Lung (tissue), 12 donors: ENCODE results near the gene NLN. TPM values are rescaled to one million over a fixed set of nuclear protein-coding genes. Genes with fewer than 3 reads are reported as not detected.

Experiments
- ATAC-seq: fragments of 200-7000 bp; cut with Tn5 transposase; one replicate; pipeline ENCODE4 v1.9.1; 2020; ENCODE audit warnings: moderate number of reproducible peaks; ENCODE audit not compliant: insufficient read depth, low FRiP score
- DNase-seq, 3 donors: peaks; one replicate each; pipeline ENCODE4 v3.0.0-alpha.2; 2013 to 2017
- H3K27ac ChIP-seq, 2 donors: one replicate each; pipeline ENCODE4 v1.5.1; 2013; ENCODE audit warnings: mild to moderate bottlenecking in 2 of 2, moderate library complexity in 2 of 2, control low read depth in 1 of 2, inconsistent platforms in 1 of 2, low read depth in 1 of 2, low read length in 1 of 2
- H3K27me3 ChIP-seq, 3 donors: one replicate each; pipeline ENCODE4 v1.5.1; 2013; ENCODE audit warnings: low read length in 2 of 3; ENCODE audit not compliant: control insufficient read depth in 3 of 3, insufficient read depth in 3 of 3
- H3K36me3 ChIP-seq, 4 donors: one replicate each; pipeline ENCODE4 v1.5.1; 2013; ENCODE audit warnings: low read length in 4 of 4, mild to moderate bottlenecking in 1 of 4, moderate library complexity in 1 of 4; ENCODE audit not compliant: control insufficient read depth in 4 of 4, insufficient read depth in 4 of 4
- H3K4me1 ChIP-seq, 5 donors: one replicate each; pipeline ENCODE4 v1.5.1; 2013; ENCODE audit warnings: low read length in 5 of 5, mild to moderate bottlenecking in 2 of 5, moderate library complexity in 1 of 5; ENCODE audit not compliant: control insufficient read depth in 5 of 5, insufficient read depth in 5 of 5
- H3K4me3 ChIP-seq: one replicate; pipeline ENCODE4 v1.5.1; 2013; ENCODE audit warnings: mild to moderate bottlenecking, control low read depth, moderate library complexity
- H3K9ac ChIP-seq, 2 donors: one replicate each; pipeline ENCODE4 v1.5.1; 2013; ENCODE audit warnings: low read length in 2 of 2, control low read depth in 1 of 2; ENCODE audit not compliant: insufficient read depth in 1 of 2
- H3K9me3 ChIP-seq, 4 donors: one replicate each; pipeline ENCODE4 v1.5.1; 2013; ENCODE audit warnings: low read length in 3 of 4, mild to moderate bottlenecking in 1 of 4, moderate library complexity in 1 of 4; ENCODE audit not compliant: control insufficient read depth in 4 of 4, insufficient read depth in 3 of 4
- WGBS, 2 donors: extraction: QIAGEN DNeasy Blood & Tissue Kit; methylation state at CpG; one replicate each; pipeline ENCODE4 v1.1.7; 2013; 5-methylcytosine and 5-hydroxymethylcytosine counted together
- polyA plus RNA-seq, 2 donors: library from polyadenylated mRNA; stranded (reverse); fragments of 200-250 nt; gene quantifications; one replicate each; pipeline ENCODE4 v1.2.1, GENCODE V29; 2013
- total RNA-seq, 2 donors: library from RNA; depleted of rRNA in 1 of 2; stranded (reverse); fragments of >200 nt in 1 of 2; gene quantifications; one replicate each; pipeline ENCODE4 v1.2.1, GENCODE V29; 2014 to 2021
- TF ChIP-seq, protein P1 (sequence below): IDR thresholded peaks from 2 replicates; pipeline ENCODE4 v1.5.1; 2012; ENCODE audit warnings: mild to moderate bottlenecking; ENCODE audit errors: control extremely low read depth, extremely low read depth
- donor health status: control.
- donor health status: control.
- donor health status: Bipolar disorder and iron deficiency.
- donor health status: healthy.
- donor health status: DM: yes; HTN: yes; CAD: no.

NLN gene
- total and polyA plus RNA-seq, 4 donors: 2.9 to 21.3 (median 11.8) TPM

DNA sequence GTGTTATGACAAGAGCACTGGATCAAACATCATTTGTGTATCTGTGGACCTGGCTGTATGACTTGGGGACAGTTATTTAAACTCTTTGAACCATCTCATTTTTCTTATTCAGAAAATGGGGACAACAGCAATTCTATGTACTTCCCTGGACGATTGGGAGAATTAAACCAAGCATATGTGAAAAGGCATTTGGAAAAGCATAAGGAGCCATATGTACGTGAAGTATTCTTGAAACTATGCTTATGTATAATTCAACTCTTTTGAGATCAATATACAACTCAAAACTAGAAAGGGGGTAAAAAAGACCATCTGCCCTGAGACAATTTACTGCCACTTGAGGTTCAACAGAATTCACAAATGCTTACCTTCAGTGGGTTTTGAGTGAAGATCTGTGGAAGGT is 75.5 kb downstream of the NLN start:
- no peak for DNase-seq
- Histone ChIP-seq H3K9me3 (peaks cover 0 to 4% (median 1%) of the 10 kb centered on the region in 4 donors), H3K27ac (no peak overlapping the region), H3K4me1 (peaks cover 0 to 4% (median 0%) of the 10 kb centered on the region in 5 donors), H3K9ac (no peak overlapping the region), H3K4me3 (no peak overlapping the region), H3K27me3 (no peaks in the 10 kb centered on the region), H3K36me3 (no peaks in the 10 kb centered on the region)
- TF ChIP-seq, protein P1, sequence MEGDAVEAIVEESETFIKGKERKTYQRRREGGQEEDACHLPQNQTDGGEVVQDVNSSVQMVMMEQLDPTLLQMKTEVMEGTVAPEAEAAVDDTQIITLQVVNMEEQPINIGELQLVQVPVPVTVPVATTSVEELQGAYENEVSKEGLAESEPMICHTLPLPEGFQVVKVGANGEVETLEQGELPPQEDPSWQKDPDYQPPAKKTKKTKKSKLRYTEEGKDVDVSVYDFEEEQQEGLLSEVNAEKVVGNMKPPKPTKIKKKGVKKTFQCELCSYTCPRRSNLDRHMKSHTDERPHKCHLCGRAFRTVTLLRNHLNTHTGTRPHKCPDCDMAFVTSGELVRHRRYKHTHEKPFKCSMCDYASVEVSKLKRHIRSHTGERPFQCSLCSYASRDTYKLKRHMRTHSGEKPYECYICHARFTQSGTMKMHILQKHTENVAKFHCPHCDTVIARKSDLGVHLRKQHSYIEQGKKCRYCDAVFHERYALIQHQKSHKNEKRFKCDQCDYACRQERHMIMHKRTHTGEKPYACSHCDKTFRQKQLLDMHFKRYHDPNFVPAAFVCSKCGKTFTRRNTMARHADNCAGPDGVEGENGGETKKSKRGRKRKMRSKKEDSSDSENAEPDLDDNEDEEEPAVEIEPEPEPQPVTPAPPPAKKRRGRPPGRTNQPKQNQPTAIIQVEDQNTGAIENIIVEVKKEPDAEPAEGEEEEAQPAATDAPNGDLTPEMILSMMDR: no peak
- 84 to 88% methylated on average over 2 of the region's 2 CpGs for WGBS, 2 donors
- no peak for ATAC-seq

DNA sequence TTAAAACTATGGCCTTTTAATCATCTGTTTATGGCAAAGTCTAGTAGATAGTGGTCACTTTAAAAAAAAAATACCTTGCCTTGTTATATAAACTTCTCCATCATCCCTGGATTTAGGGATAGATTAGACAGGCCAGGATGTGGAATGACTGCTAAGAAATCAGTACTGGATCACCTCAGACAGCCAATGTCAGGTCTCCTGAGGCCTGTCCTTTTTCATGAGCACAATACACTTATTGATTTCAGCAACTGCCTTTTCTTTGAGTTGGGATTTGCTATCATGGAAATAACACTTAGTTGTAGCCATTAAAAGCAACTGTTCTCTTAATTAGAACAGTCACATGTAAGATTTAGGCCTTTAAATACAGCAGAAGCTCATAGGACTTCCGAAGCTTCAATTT is 77.9 kb downstream of the NLN start:
- H3K9ac ChIP-seq: no peak overlapping the region
- no peak for ATAC-seq
- 91% methylated on average over 1 of the region's 1 CpG for WGBS, 2 donors

DNA sequence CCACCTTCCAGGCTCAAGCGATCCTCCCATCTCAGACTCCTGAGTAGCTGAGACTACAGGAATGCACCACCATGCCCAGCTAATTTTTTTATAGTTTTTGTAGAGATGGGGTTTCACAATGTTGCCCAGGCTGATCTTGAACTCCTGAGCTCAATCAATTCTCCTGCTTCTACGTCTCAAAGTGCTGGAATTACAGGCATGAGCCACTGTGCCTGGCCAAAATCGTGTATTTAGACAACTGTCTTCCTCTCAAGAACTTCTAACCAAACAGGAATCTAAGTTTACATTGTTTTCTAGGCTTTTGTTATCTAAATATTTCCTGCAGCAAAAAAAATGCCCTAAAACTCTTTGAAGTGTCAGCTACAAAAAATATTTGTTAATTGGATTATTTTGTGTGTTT is 78.8 kb downstream of the NLN start:
- Histone ChIP-seq H3K27ac (no peak overlapping the region), H3K9ac (no peak overlapping the region), H3K36me3 (no peaks in the 10 kb centered on the region), H3K4me1 (peaks cover 0 to 4% (median 0%) of the 10 kb centered on the region in 5 donors), H3K4me3 (no peak overlapping the region), H3K27me3 (no peaks in the 10 kb centered on the region), H3K9me3 (peaks cover 0 to 8% (median 3%) of the 10 kb centered on the region in 4 donors)
- 75 to 77% methylated on average over 3 of the region's 3 CpGs for WGBS, 2 donors
- ATAC-seq (no peak), DNase-seq (no peak)
- TF ChIP-seq, protein P1: no peak

More for the DNA sequence above, 77.9 kb downstream of the NLN start:
- Histone ChIP-seq H3K4me3 (no peak overlapping the region), H3K27me3 (no peaks in the 10 kb centered on the region), H3K27ac (no peak overlapping the region), H3K4me1 (peaks cover 0 to 4% (median 0%) of the 10 kb centered on the region in 5 donors), H3K9me3 (peaks cover 0 to 8% (median 3%) of the 10 kb centered on the region in 4 donors), H3K36me3 (no peaks in the 10 kb centered on the region)
- DNase-seq: no peak
- TF ChIP-seq, protein P1: no peak

DNA sequence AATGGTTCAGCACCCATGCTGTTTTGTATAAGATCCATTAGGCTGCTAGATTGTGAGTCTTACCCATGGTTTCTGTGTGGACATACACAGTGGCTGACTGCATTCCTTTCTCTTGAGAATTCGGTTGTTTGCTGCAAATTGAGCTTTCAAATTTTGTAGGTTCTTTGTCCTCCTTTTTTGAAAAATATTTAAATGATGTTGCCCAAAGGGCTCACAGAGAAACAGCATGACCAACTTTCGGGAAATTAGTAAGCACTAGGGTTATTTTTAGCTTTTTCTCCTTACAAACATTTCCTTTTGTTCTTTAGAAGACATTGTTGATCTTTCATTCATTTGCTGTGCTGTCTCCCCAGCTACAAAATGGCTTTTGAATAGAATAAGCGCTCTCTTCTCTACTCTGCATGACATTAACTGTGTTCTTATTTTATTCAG is 79.4 kb downstream of the NLN start:
- no peak for DNase-seq
- TF ChIP-seq, protein P1: no peak
- peaks cover 0 to 4% (median 0%) of the 10 kb centered on the region in 5 donors for H3K4me1 ChIP-seq
- no peaks in the 10 kb centered on the region for H3K36me3 ChIP-seq
- ATAC-seq: no peak
- H3K9ac ChIP-seq: no peak overlapping the region
- peaks cover 0 to 8% (median 3%) of the 10 kb centered on the region in 4 donors for H3K9me3 ChIP-seq
- H3K27me3 ChIP-seq: no peaks in the 10 kb centered on the region
- no peak overlapping the region for H3K4me3 ChIP-seq
- peak overlapping the region in 1 of 2 donors; percentile 9 for H3K27ac ChIP-seq
- WGBS, 2 donors: 72 to 73% methylated on average over 3 of the region's 3 CpGs
